IMR-90 (cell line): ENCODE results near the gene NPLOC4.

Experiments
- CEBPB ChIP-seq: IDR thresholded peaks from 2 replicates; pipeline ENCODE4 v1.6.1; 2012; ENCODE audit warnings: low read depth, low read length, improper control_type of control experiment
- SMC3 ChIP-seq: fragments of 150-350 bp; IDR thresholded peaks from 2 replicates; pipeline ENCODE4 v1.6.1; 2016; ENCODE audit warnings: low read depth, mild to moderate bottlenecking, antibody characterized with exemption, low read length, moderate library complexity
- TF ChIP-seq, protein P1 (sequence below): conservative IDR thresholded peaks from 2 replicates; pipeline ENCODE4 v1.5.1; 2012; ENCODE audit warnings: mild to moderate bottlenecking, low read depth, low read length, improper control_type of control experiment
- TF ChIP-seq, protein P2 (sequence below): fragments of 150-350 bp; IDR thresholded peaks from 2 replicates; pipeline ENCODE4 v1.6.1; 2017; ENCODE audit warnings: mild to moderate bottlenecking, antibody characterized with exemption, low read length, low read depth

DNA sequence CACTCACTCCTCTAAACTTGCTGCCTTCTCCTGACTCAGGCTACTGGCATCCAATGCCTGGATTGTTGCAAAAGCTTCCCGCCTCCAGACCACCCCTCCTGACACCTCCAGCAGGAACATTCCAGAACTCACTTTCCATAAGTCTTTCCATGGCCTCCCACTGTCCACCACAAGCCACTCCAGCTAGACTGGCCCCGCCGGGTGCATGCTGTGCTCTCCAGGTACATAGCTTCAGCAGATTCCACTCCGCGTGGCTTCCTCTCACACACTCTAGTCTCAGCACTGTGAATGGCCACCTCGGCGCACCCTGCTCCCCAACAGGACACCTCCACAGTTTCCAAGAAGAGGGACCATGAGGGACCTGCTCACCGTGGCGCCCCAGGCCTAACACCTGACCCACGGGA is 58.9 kb downstream of the NPLOC4 start:
- TF ChIP-seq, protein P1, sequence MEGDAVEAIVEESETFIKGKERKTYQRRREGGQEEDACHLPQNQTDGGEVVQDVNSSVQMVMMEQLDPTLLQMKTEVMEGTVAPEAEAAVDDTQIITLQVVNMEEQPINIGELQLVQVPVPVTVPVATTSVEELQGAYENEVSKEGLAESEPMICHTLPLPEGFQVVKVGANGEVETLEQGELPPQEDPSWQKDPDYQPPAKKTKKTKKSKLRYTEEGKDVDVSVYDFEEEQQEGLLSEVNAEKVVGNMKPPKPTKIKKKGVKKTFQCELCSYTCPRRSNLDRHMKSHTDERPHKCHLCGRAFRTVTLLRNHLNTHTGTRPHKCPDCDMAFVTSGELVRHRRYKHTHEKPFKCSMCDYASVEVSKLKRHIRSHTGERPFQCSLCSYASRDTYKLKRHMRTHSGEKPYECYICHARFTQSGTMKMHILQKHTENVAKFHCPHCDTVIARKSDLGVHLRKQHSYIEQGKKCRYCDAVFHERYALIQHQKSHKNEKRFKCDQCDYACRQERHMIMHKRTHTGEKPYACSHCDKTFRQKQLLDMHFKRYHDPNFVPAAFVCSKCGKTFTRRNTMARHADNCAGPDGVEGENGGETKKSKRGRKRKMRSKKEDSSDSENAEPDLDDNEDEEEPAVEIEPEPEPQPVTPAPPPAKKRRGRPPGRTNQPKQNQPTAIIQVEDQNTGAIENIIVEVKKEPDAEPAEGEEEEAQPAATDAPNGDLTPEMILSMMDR: no peak
- TF ChIP-seq SMC3 (no peak), CEBPB (peak; percentile 57)
- TF ChIP-seq, protein P2, sequence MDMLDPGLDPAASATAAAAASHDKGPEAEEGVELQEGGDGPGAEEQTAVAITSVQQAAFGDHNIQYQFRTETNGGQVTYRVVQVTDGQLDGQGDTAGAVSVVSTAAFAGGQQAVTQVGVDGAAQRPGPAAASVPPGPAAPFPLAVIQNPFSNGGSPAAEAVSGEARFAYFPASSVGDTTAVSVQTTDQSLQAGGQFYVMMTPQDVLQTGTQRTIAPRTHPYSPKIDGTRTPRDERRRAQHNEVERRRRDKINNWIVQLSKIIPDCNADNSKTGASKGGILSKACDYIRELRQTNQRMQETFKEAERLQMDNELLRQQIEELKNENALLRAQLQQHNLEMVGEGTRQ: no peak
